GM20431 (cell line): Measurements from ENCODE around the gene ZNF142.

Source experiments
- in situ Hi-C: fragments of 300-500 bp; cut with MseI, MboI; formaldehyde crosslinking; loops from one replicate; pipeline ENCODE4 v1.15.0; 2020; ENCODE audit warnings: low sequenced_read_pairs; ENCODE audit not compliant: unreplicated experiment

The ZNF142 gene

GRCh38 chr2:218655751-218656150 lies 3.7 kb downstream of the ZNF142 start:
- in situ Hi-C loops, result loop anchor here (25.0 kb wide), 2 partner anchors 182 to 243 kb away; partner anchors contain the start of genes PRKAG3 and VIL1

GRCh38 chr2:218648787-218649100 lies 10.7 kb downstream of the ZNF142 start:
- in situ Hi-C loops, result no loop called here

- in situ Hi-C loops, result no loop called here
These were observed 11.2 kb downstream of the ZNF142 start for GRCh38 chr2:218648088-218648786.

GRCh38 chr2:218645126-218645525 lies 14.3 kb downstream of the ZNF142 start:
- in situ Hi-C loops, result no loop called here

- in situ Hi-C loops, result no loop called here
These were observed 14.7 kb downstream of the ZNF142 start for GRCh38 chr2:218644721-218645120.

- in situ Hi-C loops, result no loop called here
These were observed 15.6 kb downstream of the ZNF142 start for GRCh38 chr2:218643751-218644310.

DNA sequence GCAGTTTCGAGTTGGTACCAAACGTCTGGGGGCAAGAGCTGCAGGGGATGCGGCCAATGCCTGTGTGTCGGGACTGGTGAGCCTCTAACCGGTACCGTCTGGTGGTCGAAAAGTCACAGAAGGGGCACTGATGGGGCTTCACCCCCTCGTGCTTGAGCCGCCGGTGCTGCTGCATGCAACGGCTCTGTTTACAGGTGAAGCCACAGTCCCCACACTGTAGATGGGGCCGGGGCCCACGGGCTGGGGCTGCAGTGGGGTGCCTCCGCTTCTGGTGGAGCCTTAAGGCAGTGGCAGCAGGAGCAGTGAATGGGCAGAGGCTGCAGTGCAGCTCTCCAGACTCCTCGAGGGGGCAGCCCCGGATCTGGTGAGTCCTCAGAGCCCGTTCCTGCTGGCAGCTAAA lies 16.6 kb downstream of the ZNF142 start:
- in situ Hi-C loops, result no loop called here

GRCh38 chr2:218642121-218642656 lies 17.2 kb downstream of the ZNF142 start:
- in situ Hi-C loops, result no loop called here

DNA sequence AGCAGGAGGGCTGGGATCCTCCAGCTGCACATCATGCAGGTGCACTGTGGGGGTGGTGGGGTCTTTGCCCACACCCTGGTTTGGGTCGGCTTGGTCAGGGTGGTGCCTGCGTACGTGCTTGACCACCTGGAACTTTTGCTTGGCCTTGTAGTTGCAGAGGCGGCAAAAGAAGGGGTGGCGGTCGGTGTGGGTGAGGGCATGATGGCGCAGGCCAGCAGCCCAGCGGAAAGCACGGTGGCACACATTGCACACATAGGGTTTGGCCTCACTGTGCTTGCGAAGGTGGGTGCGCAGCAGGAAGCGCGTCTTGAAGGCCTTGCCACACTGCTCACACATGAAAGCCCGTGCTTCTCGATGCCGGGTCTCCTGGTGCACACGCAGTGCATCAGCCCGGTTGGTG lies 21.1 kb downstream of the ZNF142 start:
- in situ Hi-C loops, result no loop called here

- in situ Hi-C loops, result no loop called here
These were observed 23.7 kb downstream of the ZNF142 start for GRCh38 chr2:218635719-218636118.

GRCh38 chr2:218631837-218632236 lies 27.6 kb downstream of the ZNF142 start:
- in situ Hi-C loops, result no loop called here

GRCh38 chr2:218627939-218628338 lies 31.5 kb downstream of the ZNF142 start:
- in situ Hi-C loops, result no loop called here

- in situ Hi-C loops, result no loop called here
These were observed 33.1 kb downstream of the ZNF142 start for GRCh38 chr2:218626369-218626768.

GRCh38 chr2:218623366-218623705 lies 36.1 kb downstream of the ZNF142 start:
- in situ Hi-C loops, result no loop called here

DNA sequence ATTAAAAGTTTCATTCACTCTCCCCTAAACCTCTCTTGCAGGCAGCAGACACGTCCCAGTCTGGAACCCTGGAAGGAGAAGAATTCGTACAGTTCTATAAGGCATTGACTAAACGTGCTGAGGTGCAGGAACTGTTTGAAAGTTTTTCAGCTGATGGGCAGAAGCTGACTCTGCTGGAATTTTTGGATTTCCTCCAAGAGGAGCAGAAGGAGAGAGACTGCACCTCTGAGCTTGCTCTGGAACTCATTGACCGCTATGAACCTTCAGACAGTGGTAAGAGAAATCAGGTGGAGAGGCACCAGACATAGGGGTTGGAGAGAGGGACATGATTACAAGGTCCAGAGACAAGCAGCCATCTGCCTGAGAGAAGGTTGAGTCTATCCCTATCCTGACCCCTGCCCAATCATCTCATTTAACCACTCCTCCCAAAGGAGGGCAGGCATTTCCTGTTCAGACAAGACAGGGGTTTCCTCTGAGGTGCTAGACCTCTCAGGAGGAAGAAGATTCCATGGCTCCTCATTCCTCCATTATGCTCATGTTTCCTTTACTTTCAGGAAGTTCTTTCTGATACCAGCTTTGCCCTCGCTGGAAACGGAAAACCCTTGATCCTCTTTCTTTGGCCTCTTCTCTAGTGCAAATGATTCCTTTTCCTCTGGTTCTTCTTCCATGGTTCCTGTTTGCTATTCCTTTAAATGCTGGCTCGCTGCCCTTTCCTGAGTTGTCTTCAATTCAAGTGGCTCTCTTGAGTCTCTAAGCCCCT lies 36.6 kb downstream of the ZNF142 start:
- in situ Hi-C loops, result no loop called here

GRCh38 chr2:218621007-218621406 lies 38.4 kb downstream of the ZNF142 start:
- in situ Hi-C loops, result no loop called here

DNA sequence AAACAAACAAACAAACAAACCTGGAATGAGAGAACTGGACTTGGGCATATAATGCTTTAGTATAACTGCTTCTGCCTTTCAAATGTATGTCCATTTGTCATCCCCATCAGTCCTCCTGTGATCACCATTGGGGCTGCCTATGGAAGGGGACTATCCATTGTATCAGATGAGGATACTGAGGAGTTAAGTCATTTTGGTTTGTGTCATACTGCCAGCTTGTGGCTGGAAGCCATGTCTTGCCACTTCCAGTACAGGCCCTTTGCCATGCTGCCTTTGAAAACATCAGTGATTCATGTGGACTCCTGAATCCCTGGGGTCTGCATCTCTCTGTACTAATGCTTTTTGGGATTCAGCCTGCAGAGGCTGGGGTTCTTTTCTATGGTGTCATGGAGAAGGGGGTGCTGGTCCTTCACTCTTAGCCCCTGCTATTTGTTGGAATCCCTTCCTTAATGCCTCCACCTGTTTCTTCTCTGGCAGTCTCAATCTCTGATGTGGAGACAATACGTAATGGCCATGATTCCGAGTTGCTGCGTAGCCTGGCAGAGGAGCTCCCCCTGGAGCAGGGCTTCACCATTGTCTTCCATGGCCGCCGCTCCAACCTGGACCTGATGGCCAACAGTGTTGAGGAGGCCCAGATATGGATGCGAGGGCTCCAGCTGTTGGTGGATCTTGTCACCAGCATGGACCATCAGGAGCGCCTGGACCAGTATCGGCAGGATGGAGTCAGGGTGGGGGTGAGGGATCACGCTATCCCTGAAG lies 41.1 kb downstream of the ZNF142 start:
- in situ Hi-C loops, result no loop called here

DNA sequence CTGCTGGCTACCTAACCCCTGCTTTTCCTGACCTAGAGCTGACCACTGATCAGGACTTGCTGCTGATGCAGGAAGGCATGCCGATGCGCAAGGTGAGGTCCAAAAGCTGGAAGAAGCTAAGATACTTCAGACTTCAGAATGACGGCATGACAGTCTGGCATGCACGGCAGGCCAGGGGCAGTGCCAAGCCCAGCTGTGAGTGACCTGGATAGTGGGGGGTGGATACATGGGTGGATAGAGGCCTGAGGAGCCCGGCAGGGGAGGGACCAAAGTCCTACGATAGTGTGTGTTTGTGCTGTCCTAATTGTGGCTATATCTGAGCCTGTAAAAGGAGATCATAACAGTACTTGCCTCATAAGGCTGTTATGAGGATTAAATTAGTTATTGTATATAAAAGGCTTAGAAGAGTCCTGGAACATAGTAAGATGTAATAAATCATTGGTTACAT lies 43.5 kb downstream of the ZNF142 start:
- in situ Hi-C loops, result no loop called here

GRCh38 chr2:218607436-218608115 lies 51.8 kb downstream of the ZNF142 start, which contains the start of gene PLCD4:
TSS of gene PLCD4 (plus strand) at chr2:218607899. CDS start at chr2:218615740, 7,841 bp downstream.
- in situ Hi-C loops, result no loop called here

GRCh38 chr2:218605432-218605831 lies 54.0 kb downstream of the ZNF142 start:
- in situ Hi-C loops, result no loop called here
